ENCODE results near the gene PPP1R3A.

The PPP1R3A gene

DNA sequence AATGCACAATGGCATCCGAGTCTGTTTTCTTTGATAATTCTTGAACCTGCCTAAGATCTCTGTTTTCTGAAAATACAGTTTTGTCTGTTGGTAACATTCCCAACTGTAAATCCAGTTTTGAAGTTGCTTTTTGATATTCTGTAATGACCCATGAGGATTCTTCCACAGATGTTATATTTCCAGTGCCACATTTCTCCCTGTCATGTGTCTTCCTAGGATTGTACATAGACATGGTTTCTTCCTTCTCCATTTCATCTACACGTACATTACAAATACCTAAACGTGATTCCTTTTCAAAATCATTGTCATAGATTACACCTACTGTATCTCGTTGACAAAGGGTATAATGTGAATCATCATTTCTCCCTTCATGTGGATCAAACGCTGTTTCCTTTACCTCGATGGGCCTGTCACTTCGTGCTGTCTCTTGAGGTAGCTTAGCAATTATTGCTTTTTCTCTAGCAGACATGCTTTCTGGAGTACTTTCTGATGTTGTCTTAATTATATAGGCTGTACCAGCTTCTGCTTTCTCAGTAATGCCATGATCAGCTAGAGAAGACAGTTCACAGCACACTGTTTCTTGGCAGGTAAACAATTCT, 40.3 kb downstream of the PPP1R3A start:
- DNase-seq (ENCODE audit: low read depth): no peak

DNA sequence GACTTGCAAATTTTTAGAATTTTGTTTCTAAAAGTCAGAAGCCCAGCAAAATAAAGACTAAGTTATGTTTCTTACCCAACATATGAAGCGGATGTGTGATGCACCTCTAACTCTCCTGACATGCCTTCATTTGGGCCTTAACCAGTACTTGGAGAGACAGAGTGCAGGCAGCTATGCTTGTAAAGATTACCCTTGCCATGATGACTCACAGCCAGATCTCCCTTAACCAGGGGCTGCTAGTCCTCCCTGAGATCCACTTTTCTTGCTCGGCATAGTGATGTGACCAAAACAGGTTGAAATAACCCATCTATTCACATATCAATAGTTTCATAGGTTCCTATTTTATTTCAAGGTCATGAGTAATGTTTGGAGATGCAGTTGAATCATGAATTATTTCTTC, 43.6 kb downstream of the PPP1R3A start:
- DNase-seq (ENCODE audit: low read depth): no peak

DNA sequence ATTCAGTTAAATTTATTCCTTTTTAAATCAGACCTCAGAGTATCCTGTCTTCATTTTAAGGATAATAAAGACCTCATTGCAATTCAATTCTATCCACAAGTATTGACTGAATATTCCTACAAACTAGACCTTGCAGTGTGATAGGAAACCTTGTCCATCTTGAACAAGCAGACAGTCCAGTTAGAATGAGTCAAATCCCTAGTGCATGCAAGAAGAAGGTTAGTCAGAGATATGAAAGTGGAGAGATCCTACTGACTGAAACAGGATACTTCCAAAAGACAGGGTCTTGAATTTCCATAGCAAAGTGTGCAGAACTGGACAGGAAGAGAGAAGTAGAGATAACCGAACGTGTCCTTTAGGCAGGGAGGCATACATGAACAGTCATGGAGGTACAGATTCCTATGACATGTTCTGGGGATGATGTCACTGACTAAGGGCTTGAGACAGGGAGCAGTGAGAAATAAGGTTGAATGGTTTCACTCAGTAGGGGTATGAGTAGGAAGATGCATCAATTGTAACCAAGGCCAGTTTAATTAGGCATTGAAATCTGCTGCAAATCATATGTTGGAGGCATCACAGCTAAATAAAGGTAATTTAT, 45.2 kb downstream of the PPP1R3A start:
- no peak for DNase-seq (ENCODE audit: low read depth)

DNA sequence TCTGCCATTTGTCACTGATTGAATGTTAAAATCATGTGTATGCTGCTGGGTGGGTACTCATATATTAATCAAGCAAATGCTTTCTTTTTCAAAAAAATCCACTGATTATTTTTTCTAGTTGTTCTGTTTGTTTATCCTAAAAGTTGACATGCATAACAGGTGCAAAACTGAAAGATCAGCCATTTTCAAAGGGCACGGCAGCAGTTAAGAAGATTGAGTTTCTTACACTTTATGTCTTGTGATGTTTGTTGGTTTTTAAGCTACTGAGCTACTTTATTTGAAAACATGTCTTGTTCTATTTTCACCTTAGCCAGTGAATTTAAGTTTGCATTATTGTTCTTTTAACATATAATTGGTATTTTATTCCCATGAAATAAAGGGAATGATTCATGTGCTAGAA, 45.8 kb downstream of the PPP1R3A start:
- no peak for DNase-seq (ENCODE audit: low read depth)

DNA sequence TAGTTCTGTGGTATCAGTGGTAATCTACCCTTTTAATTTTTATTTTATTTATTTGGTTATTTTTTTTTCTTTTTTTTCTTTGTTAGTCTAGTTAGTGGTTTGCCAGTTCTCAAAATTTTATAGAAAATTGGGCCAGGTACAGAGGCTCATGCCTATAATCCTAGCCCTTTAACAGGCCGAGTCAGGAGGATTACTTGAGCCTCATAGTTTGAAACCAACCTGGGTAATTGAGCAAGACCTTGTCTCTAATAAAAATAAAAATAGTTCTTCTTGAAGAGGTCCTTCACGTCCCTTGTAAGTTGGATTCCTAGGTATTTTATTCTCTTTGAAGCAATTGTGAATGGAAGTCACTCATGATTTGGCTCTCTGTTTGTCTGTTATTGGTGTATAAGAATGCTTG, 51.5 kb downstream of the PPP1R3A start:
- no peak for DNase-seq (ENCODE audit: low read depth)

DNA sequence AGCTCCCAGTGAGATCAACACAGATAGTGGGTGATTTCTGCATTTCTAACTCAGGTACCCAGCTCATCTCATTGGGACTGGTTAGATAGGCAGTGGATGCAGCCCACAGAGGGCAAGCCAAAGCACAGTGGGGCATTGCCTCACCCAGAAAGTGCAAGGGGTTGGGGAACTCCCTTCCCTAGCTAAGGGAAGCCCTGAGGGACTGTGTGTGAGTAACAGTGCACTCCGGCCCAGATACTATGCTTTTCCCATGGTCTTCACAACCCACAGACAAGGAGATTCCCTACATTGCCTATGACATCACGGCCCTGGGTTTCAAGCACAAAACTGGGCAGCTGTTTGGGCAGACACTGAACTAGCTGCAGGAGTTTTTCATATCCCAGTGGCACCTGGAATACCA, 62.8 kb downstream of the PPP1R3A start:
- no peak for DNase-seq (ENCODE audit: low read depth)

DNA sequence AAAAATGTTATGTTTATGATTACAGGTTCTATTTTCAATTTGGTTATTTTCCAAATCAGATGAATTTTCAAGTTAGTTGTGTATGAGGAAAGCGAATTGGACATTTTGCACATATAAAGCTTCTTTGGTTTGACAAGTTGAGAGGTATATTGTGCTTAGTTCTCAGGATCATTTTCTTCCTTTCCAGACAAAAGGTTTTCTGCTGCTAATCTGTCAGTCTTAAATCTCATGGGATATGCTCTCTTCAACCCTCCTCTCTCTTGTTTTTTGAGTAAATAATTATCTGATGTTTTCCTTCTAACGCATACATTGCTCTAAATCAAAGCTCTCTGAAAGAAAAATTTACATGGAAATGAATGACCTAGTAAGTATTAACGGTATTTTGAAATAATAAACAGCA, 77.9 kb downstream of the PPP1R3A start:
- DNase-seq (ENCODE audit: low read depth): no peak

DNA sequence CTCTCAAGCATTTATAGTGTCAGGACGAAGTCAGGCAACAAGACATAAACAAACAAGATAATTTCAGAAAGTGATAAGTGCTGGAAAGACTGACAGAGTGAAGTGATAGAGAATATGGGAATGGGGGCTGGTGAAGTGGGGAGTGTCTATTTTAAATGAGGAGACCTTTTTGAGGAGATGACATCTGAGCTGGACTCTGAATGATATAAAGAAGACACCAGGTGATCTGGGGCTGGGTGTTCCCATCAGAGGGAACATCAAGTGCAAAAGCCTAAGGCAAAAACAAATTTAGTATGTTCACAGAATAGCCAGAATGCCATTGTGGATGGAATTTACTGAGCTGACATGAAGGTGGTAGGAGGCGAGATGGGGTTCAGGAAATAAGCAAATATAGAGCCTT, 83.4 kb downstream of the PPP1R3A start:
- no peak for DNase-seq (ENCODE audit: low read depth)

DNA sequence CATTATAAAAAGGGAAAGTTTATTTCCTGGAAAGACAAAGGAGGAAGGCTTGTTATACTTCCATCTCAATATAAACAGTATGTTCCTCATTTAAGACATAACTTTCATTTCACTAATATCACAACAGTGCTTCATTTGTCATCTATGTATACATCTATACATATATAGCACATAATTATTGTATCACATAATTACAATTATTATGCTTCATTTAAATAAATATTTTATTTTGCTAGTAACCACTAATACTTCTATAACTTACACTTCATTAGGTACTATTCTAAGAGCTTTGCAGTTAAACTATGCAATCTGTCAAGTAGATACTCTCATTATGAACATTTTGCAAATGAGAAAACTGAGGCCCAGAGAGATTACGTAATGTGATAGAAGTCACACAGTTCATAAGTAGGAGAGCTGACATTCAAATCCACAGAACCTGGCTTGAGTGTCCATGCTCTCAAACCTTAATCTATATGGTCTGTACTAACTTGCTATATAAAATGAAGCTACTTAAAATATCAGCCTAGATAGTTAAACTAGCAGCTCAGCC, 86.5 kb downstream of the PPP1R3A start:
- no peak for DNase-seq (ENCODE audit: low read depth)

DNA sequence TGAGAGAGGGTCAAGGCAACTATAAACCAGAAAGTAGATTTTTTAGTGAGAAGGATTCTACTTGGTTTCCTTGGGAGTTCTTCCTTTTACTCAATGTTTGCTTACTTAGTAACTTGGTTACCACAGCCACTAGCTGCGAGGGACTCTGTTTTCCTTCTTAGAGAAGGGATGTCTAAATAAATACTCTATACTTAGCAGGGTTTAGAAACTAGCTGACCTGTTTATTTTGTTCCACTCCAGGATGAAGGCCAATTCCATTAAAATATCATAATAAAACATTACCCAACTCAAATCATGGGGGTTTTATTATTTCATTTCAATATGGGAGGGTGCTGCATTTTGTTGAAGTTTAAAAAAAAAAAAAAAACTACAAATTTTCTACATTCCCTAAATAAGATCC, 87.3 kb downstream of the PPP1R3A start:
- DNase-seq (ENCODE audit: low read depth): peak; percentile 46

DNA sequence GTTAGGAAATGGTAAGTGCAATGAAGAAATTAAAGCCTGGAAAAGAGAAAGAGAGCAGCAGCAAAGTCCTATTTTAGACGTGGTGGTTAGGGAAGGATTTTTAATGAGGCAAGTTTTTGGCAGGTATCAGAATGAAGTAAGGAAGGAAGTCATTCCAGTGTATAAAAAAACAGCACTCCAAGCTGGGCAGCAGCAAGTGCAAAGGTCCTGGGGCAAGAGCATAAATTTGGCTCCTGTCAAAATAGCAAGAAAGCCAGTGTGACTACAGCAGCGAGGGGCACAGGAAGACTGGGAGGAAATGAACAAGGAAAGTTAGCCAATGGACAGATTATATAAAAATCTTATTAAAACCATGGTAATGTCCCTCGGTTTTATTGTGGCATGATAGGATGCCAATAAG, 90.2 kb downstream of the PPP1R3A start:
- DNase-seq (ENCODE audit: low read depth): no peak

All from fibroblast of gingiva (primary cell).